AG04449 (cell line): ENCODE data around the gene KCNMA1.

ENCODE experiments used
- CTCF ChIA-PET: fragments of 350-600 bp; formaldehyde crosslinking; extraction: SDS; loops from one replicate; lab custom pipeline; 2021; ENCODE audit warnings: antibody characterized with exemption; lab: Yijun Ruan, JAX
- POLR2A ChIA-PET: fragments of 400-600, 350-600 bp; formaldehyde crosslinking; extraction: SDS; loops from one replicate; lab custom pipeline; 2020; ENCODE audit warnings: antibody characterized with exemption, inconsistent platforms; lab: Yijun Ruan, JAX
- DNase-seq: peaks from one replicate; pipeline ENCODE4 v3.0.0-alpha.2; 2010; ENCODE audit warnings: low read depth, low spot score
- H3K4me3 ChIP-seq: 2 replicates; pipeline ENCODE4 v1.5.1; 2011; ENCODE audit warnings: low read depth, mild to moderate bottlenecking, control low read depth, low read length
- TF ChIP-seq, protein P1 (sequence below): IDR thresholded peaks from one replicate; pipeline ENCODE4 v1.5.1; 2011; ENCODE audit warnings: mild to moderate bottlenecking, moderate library complexity, low read length, control low read depth, inconsistent platforms; ENCODE audit not compliant: insufficient read depth; ENCODE audit errors: missing control alignments

The KCNMA1 gene

DNA sequence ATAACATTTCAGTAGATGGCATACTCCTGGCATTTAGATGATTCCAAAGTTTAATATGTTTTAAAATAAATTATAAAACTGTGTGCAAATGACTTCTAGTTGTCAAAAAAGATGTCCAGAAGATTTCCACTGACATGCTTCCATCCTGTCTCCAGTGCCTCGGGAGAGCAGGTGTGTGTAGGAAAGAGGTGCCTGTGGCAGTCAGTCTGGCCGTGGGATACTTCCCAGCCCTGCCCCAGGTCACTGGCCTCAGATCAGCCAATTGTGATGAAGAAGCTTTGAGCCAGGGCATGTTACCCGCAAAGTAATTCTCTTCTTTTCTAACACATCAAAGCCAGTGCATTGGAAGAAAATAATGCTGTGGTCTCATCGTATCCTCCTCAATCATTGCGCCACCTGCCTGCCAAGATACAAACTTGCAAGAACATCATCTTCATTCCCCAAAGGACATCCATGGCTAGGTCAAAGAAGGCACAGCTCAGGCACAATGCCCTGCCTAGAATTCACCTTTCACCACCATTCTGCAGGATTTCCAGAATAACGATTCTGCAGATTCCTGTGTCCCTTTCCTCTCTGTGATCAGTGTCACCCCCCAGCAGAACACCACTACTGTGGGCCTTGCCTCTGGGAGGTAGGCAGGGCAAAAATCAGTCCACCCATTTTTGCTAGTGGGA lies 6.3 kb upstream of the KCNMA1 start:
- H3K4me3 ChIP-seq = no peak overlapping the region
- DNase-seq = no peak
- TF ChIP-seq, protein P1, sequence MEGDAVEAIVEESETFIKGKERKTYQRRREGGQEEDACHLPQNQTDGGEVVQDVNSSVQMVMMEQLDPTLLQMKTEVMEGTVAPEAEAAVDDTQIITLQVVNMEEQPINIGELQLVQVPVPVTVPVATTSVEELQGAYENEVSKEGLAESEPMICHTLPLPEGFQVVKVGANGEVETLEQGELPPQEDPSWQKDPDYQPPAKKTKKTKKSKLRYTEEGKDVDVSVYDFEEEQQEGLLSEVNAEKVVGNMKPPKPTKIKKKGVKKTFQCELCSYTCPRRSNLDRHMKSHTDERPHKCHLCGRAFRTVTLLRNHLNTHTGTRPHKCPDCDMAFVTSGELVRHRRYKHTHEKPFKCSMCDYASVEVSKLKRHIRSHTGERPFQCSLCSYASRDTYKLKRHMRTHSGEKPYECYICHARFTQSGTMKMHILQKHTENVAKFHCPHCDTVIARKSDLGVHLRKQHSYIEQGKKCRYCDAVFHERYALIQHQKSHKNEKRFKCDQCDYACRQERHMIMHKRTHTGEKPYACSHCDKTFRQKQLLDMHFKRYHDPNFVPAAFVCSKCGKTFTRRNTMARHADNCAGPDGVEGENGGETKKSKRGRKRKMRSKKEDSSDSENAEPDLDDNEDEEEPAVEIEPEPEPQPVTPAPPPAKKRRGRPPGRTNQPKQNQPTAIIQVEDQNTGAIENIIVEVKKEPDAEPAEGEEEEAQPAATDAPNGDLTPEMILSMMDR = peak; percentile 54
- CTCF ChIA-PET = interaction anchor here (0.6 to 20.9 kb wide), 58 partner anchors 10 to 517 kb away, joined by 3 to 556 read pairs (median 4); no protein-coding TSS in a partner anchor
- POLR2A ChIA-PET = no interaction called here

DNA sequence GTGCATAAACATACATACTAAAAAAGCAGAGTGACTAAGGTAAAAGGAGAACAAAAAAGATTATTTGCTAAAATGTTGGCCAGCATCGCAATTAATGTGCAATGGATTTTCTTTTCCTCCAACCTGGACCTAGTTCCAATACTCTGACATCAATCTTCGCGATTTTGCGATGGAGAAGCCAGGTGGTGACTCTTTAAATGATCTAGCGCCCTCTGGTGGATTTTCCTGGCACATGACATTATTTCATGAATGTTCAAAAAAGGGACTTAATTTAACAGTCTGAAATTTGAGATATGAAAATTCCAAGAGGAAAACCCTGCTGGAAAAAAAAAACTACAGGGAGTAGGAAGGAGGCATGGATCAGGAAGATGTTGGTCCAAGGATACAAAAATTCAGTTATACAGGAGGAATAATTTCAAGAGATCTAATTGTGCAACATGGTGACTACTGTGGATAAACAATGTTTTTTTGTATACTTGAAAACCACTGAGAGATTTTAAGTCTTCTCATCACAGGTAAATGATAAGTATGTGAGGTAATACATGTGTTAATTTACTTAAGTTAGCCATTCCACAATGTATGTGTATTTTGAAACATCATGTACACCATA lies 4.3 kb upstream of the KCNMA1 start:
- CTCF ChIA-PET = interaction anchor here (0.6 to 20.9 kb wide), 67 partner anchors 8 to 494 kb away, joined by 3 to 556 read pairs (median 4); no protein-coding TSS in a partner anchor
- peak; percentile 45 for DNase-seq
- TF ChIP-seq, protein P1 = peak; percentile 50
- no peak overlapping the region for H3K4me3 ChIP-seq
- POLR2A ChIA-PET = interaction anchor here (0.9 kb wide), 1 partner anchor 250 kb away, joined by 3 read pairs; no protein-coding TSS in a partner anchor

DNA sequence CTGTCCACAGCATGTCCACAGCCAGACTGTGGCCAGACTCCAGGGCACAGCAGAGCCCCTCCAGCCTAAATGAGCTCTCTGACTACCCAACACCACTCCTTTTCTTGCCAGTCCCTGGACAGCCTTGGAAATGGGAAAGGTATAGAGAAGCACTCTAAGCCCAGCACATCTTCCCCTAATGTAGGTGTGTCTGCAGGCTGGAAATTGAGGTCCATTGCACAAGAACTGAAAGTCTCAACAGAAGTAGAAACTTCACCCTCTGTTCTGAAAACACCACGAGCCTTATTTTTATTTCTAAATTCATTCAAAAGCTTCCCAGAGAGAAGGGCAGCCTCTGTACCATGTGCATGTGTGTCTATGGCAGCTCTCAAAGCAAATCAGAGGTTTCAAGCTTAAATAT lies 3.7 kb upstream of the KCNMA1 start:
- H3K4me3 ChIP-seq = no peak overlapping the region
- ChIA-PET POLR2A (interaction anchor here (0.9 kb wide), 1 partner anchor 250 kb away, joined by 3 read pairs; no protein-coding TSS in a partner anchor), CTCF (interaction anchor here (0.6 to 20.9 kb wide), 58 partner anchors 9 to 493 kb away, joined by 3 to 556 read pairs (median 4); no protein-coding TSS in a partner anchor)
- TF ChIP-seq, protein P1 = no peak
- DNase-seq = no peak

DNA sequence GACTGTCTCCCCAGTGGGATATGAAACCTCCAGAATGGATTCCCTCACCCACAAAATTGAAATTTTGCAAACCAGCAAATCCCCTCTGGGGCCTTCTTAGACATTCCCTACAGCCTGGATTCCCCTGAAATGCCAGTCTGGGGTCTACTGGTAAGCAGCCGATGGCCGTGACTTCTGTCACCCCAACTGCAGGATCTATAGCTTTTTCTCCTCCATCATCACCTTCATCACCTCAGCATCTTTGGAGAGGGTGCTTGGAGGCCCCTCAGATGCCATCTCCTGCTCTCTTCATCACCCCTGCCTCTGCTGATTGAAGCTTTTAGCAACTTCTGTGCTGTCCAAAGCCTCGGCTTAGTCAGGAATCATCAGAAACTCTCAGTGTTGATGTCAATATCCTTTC lies 2.6 kb upstream of the KCNMA1 start:
- ChIA-PET CTCF (interaction anchor here (0.9 to 20.9 kb wide), 25 partner anchors 8 to 492 kb away, joined by 3 to 556 read pairs (median 4); no protein-coding TSS in a partner anchor), POLR2A (no interaction called here)
- H3K4me3 ChIP-seq = no peak overlapping the region
- DNase-seq = no peak
- TF ChIP-seq, protein P1 = no peak

DNA sequence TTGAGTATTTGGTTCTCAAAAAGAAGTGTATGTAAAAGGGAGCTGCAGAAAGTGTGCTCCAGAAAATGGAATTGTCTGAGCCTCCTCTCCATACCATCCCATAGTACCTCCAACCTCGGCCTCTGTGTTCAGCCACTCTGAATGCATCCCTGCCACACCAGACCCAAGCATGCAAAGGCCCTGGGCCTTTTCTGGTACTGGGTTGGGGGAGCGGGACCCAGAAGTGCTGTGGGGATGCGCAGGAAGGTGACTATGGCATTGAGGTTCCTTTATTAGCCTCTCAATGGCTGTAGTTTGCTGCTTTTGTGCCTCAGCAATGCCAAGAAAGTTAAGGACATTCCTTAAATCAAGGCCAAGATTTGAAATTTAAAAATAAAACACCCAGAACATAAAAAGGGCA lies 2.1 kb upstream of the KCNMA1 start:
- no peak for DNase-seq
- POLR2A ChIA-PET = no interaction called here
- CTCF ChIA-PET = interaction anchor here (0.9 to 20.9 kb wide), 18 partner anchors 10 to 472 kb away, joined by 3 to 556 read pairs (median 4); no protein-coding TSS in a partner anchor
- TF ChIP-seq, protein P1 = no peak
- H3K4me3 ChIP-seq = no peak overlapping the region
